HG02798 (cell line): ENCODE data around the gene MPC1.
A peak's percentile ranks its signal among the peaks of the same experiment; 100 is the strongest.
"Not testable (repeated sequence)": the region's sequence is repeated elsewhere in the genome, so short reads cannot be mapped to it uniquely, and the experiment has no call there.

Source experiments
- ATAC-seq: cut with Tn5 transposase; IDR thresholded peaks from one replicate; pipeline ENCODE4 v1.9.1; 2021; ENCODE audit warnings: mild to moderate bottlenecking; ENCODE audit not compliant: unreplicated experiment, poor library complexity

MPC1 gene

DNA sequence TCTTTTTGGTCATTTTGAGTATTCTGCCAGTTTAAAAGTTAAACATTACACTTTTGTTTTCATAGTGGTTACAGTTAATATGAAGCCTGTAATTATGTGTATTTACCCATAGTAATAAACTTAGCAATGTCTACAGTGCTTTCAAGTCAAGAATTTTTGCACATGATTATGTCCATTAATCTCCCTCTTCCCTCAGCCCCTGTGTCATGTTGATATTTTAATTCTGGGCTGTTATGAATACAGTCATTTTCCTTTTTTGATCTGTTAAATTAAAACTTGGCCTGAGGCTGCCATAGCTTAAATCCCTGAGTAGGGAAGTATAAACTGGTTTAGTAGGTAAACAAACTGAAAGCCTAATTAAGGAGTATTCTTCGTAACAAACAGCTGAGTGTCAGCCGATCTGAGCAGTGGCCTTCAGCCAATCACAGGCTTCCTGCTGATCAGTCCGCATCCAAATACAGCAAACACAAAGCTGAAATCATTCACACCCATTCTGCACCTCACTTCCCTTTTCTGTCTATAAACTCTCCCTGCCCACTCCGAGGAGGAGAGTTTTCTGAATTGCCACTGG is 30.9 kb downstream of the MPC1 start:
- ATAC-seq, result peak; percentile 98

GRCh38 chr6:166348305-166348949 is 34.3 kb downstream of the MPC1 start:
- no peak for ATAC-seq

DNA sequence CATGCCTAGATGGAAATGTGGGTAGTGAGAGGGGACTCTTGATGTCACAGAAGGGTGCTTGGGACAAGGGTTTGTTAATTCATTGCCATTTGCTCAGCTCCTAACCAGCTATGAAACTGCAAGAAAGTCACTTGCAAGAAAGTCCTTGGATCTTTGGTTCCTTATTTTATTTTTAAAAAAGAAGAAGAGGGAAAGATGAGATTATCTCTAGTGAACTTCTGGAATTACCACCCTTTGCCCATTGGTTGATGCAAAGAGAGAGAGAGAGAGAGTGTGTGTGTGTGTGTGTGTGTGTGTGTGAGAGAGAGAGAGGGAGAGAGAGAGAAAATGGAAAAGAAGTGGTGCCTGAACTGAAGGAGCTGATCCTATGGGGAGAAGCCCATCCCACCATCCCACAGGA is 35.8 kb downstream of the MPC1 start:
- ATAC-seq, result no peak

DNA sequence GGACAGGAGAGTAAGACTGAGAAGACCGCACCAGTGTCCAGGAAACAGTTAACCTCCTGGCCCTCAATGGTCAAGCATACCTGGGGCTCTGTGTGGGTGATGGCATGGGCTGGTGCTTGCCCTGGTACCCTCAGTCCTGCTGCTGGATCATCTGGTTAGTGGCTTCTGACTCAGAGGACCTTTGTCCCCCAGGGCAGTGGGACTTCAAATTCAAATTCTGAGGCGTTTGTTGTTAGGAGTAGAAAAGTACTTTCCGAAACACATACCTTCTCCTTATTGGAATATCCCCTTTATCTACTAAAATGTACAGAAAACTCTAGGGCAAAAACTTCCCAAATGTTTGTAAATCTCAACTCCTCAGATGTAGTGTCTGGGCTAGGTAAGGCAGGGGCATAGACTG is 36.3 kb downstream of the MPC1 start:
- no peak for ATAC-seq

- not testable (repeated sequence) for ATAC-seq
Measured at GRCh38 chr6:166345672-166346071, 37.1 kb downstream of the MPC1 start.

GRCh38 chr6:166344921-166345320 is 37.8 kb downstream of the MPC1 start:
- ATAC-seq, result not testable (repeated sequence)

GRCh38 chr6:166344240-166344639 is 38.5 kb downstream of the MPC1 start:
- no peak for ATAC-seq

DNA sequence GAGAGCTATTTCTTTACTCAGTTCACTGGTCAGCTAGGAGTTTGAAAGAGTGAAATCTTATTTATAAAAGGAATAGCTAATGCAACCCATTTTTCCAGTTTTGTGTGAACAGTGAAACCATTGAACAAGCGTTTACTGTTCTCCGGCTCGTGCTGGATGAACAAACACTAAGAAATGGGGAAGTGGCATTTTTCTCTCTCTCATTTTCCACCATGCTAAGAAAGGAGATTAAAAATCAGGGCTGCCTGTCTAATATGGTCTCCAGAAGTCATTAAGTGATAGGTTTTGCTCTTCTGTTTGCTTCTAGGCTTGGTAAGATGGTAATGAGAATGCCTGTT is 39.6 kb downstream of the MPC1 start:
- peak; percentile 13 for ATAC-seq

- peak; percentile 95 for ATAC-seq
Measured at GRCh38 chr6:166342349-166343149, 40.2 kb downstream of the MPC1 start, which contains the start of gene SFT2D1. SFT2D1 (minus strand) TSS chr6:166342545; CDS start chr6:166342481, 64 bp downstream.

DNA sequence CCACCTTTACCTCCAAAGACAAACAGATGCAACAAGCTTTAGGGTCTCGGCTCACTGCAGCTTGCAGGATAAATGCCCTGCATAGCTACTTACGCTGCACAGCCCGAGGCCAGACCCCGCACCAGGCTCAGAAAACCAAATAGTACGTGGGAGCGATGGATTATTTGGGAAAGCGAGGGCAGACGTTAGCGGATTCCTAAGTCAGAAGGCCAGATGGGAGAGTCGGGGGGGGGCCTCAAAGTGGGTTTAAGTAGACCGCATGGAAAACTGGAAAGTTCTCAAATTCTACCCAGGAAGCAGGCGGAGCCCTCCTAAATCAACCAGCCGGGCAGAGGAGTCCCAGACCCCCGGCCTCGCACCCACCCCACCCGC is 40.8 kb downstream of the MPC1 start:
- no peak for ATAC-seq

DNA sequence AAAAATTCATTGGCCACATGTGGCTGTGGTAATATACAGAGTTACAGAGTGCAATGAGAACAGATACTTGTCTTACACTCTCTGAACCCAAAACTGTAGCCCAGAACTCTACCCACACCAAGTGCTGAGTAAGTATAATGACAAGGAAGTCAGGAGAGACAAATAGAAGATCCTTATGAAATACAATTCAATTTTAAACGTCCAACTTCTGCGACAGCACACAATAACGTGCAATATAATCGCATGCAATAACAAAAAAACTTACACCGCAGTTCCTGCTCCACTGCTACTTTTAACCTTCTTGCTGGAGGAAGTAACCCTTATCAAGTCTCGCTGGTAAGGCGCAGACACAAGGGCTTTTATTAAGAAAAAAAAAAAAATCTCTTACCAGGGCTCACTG is 41.3 kb downstream of the MPC1 start:
- ATAC-seq, result no peak

- ATAC-seq, result no peak
Measured at GRCh38 chr6:166338854-166339253, 43.9 kb downstream of the MPC1 start.

- ATAC-seq, result no peak
Measured at GRCh38 chr6:166336847-166337246, 45.9 kb downstream of the MPC1 start.

- ATAC-seq, result peak; percentile 56
Measured at GRCh38 chr6:166335378-166336302, 47.1 kb downstream of the MPC1 start.

DNA sequence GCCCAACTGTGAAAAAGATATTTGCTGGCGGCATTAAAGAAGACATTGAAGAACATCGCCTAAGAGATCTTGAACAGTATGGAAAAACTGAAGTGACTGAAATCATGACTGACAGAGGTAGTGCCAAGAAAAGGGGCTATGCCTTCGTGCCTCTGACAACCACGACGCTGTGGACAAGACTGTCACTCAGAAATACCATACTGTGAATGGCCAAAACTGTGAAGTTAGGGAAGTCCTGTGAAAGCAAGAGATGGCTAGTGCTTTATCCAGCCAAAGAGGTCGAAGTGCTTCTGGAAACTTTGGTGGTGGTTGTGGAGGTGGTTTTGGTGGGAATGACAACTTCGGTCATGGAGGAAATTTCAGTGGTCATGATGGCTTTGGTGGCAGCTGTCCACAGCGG is 47.9 kb downstream of the MPC1 start:
- no peak for ATAC-seq

- peak; percentile 65 for ATAC-seq
Measured at GRCh38 chr6:166333172-166333995, 49.4 kb downstream of the MPC1 start.

GRCh38 chr6:166331503-166332415 is 51.0 kb downstream of the MPC1 start:
- ATAC-seq, result no peak

- ATAC-seq, result no peak
Measured at GRCh38 chr6:166330612-166331011, 52.1 kb downstream of the MPC1 start.
